ENCODE results near the gene MRPL9. TPM values are rescaled to one million over a fixed set of nuclear protein-coding genes. Genes with fewer than 3 reads are reported as not detected.

MRPL9 gene
- total RNA-seq, 2 donors from 2014 or later = 86.3 to 98.0 TPM

DNA sequence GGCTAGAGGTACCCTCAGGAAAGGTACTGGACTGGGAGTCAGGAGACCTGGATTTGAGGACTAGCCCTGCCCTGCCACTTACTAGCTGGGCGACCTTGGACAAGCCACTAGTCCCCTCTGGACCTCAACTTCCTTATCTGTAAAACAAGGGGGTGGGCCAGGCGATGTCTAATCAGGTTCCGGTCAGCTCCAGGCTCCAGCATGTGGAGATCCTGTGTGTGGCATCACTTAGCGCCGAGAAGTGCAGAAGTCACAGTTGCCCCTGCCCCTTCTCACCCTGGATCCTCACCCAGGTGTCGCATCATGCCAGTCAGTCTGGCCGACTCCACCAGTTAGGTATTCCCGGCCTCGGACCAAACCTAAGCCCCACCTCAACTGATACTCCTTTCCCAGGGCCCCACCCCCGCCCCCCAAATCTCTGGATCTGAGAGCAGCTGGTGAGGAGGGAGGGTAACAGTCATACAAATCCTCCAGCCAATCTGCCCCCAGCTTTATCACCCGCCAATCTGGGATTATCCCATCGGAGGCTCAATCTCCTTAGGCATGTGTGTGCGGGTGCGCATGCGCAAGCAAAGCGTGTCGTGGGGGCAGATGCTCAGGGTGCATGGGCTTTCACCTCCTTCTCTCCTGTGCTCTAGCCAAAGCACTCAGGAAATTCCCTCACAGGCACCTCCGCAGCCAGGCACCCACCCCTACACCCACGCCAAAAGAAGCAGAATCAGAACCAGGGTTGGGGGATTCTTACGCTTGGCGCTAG is 52.1 kb downstream of the MRPL9 start:
- H3K27ac ChIP-seq (ENCODE audit: low read depth, low read length) = peak overlapping the region; percentile 82
- Mint-ChIP-seq H3K27me3 (ENCODE audit: insufficient read depth) (peaks cover 3% of the 10 kb centered on the region), H3K9me3 (no peaks in the 10 kb centered on the region), H3K27ac (no peak overlapping the region), H3K4me1 (peaks cover 10% of the 10 kb centered on the region), H3K4me3 (no peak overlapping the region), H3K36me3 (ENCODE audit: low read depth) (no peaks in the 10 kb centered on the region)
- no peak overlapping the region for H3K9ac ChIP-seq (ENCODE audit: extremely low read depth, low read length, poor library complexity, severe bottlenecking)
- H3K4me3 ChIP-seq (ENCODE audit: low read length) = no peak overlapping the region
- TF ChIP-seq, protein P1, sequence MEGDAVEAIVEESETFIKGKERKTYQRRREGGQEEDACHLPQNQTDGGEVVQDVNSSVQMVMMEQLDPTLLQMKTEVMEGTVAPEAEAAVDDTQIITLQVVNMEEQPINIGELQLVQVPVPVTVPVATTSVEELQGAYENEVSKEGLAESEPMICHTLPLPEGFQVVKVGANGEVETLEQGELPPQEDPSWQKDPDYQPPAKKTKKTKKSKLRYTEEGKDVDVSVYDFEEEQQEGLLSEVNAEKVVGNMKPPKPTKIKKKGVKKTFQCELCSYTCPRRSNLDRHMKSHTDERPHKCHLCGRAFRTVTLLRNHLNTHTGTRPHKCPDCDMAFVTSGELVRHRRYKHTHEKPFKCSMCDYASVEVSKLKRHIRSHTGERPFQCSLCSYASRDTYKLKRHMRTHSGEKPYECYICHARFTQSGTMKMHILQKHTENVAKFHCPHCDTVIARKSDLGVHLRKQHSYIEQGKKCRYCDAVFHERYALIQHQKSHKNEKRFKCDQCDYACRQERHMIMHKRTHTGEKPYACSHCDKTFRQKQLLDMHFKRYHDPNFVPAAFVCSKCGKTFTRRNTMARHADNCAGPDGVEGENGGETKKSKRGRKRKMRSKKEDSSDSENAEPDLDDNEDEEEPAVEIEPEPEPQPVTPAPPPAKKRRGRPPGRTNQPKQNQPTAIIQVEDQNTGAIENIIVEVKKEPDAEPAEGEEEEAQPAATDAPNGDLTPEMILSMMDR (conservative IDR thresholded peaks at IDR 0.05) = no peak
- no peaks in the 10 kb centered on the region for H3K9me3 ChIP-seq (ENCODE audit: control insufficient read depth, low read length)
- DNase-seq = no peak
- no peaks in the 10 kb centered on the region for H3K36me3 ChIP-seq (ENCODE audit: control insufficient read depth, insufficient read depth, low read length)
- no peaks in the 10 kb centered on the region for H3K27me3 ChIP-seq (ENCODE audit: control insufficient read depth, insufficient read depth, low read length, poor library complexity, severe bottlenecking)
- WGBS, 2 experiments (ENCODE audit: insufficient coverage in 1 of 2, insufficient read length in 1 of 2) = 91 to 92% methylated on average over 13 to 21 of the region's 21 CpGs
- H3K4me1 ChIP-seq (ENCODE audit: control insufficient read depth, insufficient read depth, low read length) = no peaks in the 10 kb centered on the region

DNA sequence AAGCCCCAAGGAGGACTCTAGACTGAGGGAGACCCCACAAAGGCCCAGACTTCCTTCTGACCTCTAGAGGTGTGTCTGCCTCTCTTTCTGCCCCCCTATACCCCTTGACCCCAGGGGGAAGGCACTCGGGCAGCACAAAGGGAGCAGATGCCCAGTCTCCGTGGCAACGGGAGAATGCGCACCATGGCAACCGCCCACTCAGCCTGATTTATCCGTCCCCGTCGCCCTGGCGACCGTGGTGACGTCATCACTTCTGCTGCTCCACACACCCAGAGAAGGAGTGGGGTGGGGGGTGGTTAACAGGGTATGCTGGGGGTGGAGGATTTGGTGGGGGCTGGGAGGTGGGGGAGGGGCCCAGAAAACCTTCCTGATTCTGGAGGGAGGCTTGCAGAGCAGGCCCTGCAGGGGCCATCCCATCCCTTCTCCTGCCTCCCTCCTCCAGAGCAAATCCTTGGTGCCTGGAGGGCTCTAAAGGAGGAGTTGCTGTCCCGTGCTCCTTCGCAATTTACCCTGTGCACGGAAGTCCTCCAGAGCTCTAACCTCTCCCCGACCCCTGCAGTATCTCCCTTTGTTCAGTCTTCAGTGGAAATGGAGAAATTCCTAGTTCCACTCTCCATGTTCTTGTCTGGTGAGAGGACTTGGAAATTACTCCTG is 53.0 kb downstream of the MRPL9 start:
- Histone ChIP-seq H3K9ac (ENCODE audit: extremely low read depth, low read length, poor library complexity, severe bottlenecking) (no peak overlapping the region), H3K27me3 (ENCODE audit: control insufficient read depth, insufficient read depth, low read length, poor library complexity, severe bottlenecking) (no peaks in the 10 kb centered on the region), H3K36me3 (ENCODE audit: control insufficient read depth, insufficient read depth, low read length) (no peaks in the 10 kb centered on the region), H3K27ac (ENCODE audit: low read depth, low read length) (peak overlapping the region; percentile 93), H3K4me3 (ENCODE audit: low read length) (no peak overlapping the region), H3K9me3 (ENCODE audit: control insufficient read depth, low read length) (no peaks in the 10 kb centered on the region), H3K4me1 (ENCODE audit: control insufficient read depth, insufficient read depth, low read length) (no peaks in the 10 kb centered on the region)
- Mint-ChIP-seq H3K27ac (no peak overlapping the region), H3K9me3 (no peaks in the 10 kb centered on the region), H3K4me3 (no peak overlapping the region), H3K4me1 (peaks cover 8% of the 10 kb centered on the region), H3K36me3 (ENCODE audit: low read depth) (no peaks in the 10 kb centered on the region), H3K27me3 (ENCODE audit: insufficient read depth) (peaks cover 3% of the 10 kb centered on the region)
- 65 to 69% methylated on average over 4 to 15 of the region's 15 CpGs for WGBS, 2 experiments (ENCODE audit: insufficient coverage in 1 of 2, insufficient read length in 1 of 2)
- peak; percentile 71 for DNase-seq
- TF ChIP-seq, protein P1 (conservative IDR thresholded peaks at IDR 0.05) = no peak

Other genes starting within 250 kb of the MRPL9 start
- 10 to 100 TPM; 12.7 to 18.3 TPM for gene TUFT1, start 223.2 kb downstream of the MRPL9 start, total RNA-seq
- gene SNX27, start 151.4 kb downstream of the MRPL9 start, total RNA-seq = 10 to 100 TPM; 41.2 to 47.3 TPM
- under 1 TPM; 0.24 to 0.40 TPM for gene CELF3, start 46.7 kb downstream of the MRPL9 start, total RNA-seq
- gene RIIAD1, start 42.0 kb downstream of the MRPL9 start, total RNA-seq = not detected
- 10 to 100 TPM; 14.9 to 15.0 TPM for gene TDRKH, start 27.0 kb upstream of the MRPL9 start, total RNA-seq
- not detected for gene LINGO4, start 41.9 kb upstream of the MRPL9 start, total RNA-seq
- gene RORC, start 68.3 kb upstream of the MRPL9 start, total RNA-seq = not detected
- under 1 TPM; 0.44 to 0.82 TPM for gene C2CD4D, start 76.3 kb upstream of the MRPL9 start, total RNA-seq
- not detected for gene THEM5, start 90.2 kb upstream of the MRPL9 start, total RNA-seq
- gene THEM4, start 146.0 kb upstream of the MRPL9 start, total RNA-seq = 10 to 100 TPM; 12.2 to 14.3 TPM
- gene S100A10, start 230.4 kb upstream of the MRPL9 start, total RNA-seq = 100 to 1,000 TPM; 352 to 880 TPM

All from endodermal cell (in vitro differentiated cells).